Endometrium (tissue), 2 donors: ENCODE measurements around the gene SLC17A9.

Experiments
- FAIRE-seq: peaks from 2 replicates; lab custom pipeline; 2012; peaks lifted over from hg19 to GRCh38; lab: Jason Lieb, UNC
- donor health status: control.
- donor health status: control.

Gene SLC17A9

GRCh38 chr20:63003546-63003945 lies 51.0 kb downstream of the SLC17A9 start:
- no peak for FAIRE-seq

DNA sequence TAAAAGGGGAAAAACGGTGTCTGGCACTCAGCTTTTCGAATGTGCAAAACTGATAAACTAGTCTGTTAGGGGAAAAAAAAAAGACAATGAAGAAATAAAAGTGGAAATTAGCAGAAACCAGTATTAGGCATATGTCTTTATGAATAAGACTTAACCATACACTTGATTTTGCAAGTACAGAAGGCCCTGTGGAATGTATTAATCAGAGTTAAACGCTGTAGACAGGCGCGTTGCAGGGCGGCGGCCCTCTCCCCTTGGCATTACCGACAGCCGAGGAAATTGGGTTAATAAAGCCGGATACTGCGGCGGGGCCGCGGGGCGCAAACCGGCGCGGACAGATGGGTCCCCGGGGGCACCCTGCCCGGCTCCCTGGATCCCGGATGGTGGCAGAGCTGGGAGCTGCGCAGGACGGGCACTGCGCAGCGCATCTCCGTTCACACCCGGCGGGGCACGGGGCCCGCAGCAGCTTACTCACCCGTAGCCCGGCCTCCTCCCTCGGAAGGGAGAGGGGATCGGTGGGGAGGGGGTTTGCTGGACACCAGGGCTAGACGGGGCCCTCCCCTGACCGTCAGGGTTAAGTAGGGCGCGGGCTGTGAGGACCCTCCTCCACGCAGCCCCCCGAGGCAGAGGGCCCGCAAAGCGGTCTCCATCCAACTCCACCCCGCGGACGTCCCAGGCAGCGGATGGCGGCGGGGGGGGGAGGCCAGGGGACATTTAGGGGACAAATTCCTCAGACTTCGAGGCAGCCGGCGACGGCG lies 52.3 kb downstream of the SLC17A9 start:
- FAIRE-seq, result no peak

DNA sequence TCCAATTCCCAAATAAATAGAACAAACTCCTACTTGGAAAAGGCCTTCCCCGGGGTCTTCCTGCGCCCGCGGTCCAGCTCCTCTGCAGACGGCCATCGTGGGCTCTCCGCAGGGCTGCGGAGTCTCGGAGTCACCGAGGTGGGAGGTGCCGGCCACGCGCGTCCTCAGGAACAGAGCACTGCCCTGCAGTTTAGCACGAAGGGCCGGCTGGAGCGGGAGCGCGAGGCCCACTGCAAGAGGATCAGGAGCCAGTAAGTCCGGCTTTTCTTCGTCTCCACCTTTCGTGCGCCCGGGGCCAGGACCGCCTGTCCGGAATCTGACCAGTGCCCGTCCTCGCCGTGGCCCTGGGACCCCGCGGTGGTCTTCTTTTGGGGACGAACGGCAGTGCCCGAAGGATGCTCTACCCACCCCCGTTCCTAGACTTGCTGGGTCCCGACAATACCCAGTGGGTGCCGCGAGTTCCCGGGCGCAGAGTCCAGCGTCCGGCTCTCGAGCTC lies 52.9 kb downstream of the SLC17A9 start:
- no peak for FAIRE-seq

DNA sequence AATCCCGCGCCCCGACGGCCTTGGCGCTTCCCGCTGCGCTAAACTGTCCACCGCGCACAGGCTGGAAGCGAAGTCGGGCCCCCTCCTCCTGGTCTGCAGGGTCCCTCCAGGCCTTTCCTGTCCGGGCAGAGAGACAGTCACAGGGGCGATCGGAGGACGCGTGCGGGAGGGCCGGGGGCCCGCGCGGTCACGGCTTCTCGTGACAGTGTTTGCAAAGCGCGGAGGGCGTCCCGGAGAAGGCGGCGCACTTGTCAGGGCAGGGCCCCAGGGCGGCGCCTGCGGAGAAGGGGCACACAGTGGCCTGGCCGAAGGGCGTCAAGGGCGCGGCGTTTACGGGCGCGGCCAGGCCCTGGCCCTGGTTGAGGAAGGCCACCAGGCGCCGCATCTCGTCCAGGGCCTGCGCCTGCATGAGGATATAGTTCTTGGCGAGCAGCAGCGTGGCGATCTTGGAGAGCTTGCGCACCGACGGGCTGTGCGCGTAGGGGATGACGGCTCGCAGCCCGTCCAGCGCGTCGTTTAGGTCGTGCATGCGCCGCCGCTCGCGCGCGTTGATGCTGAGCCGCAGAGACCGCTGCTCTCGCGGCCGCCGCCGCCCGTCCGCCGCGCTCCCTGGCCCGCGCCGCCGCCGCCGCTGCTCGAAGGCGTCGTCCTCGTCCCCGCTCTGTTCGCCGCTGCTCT lies 53.5 kb downstream of the SLC17A9 start:
- no peak for FAIRE-seq

DNA sequence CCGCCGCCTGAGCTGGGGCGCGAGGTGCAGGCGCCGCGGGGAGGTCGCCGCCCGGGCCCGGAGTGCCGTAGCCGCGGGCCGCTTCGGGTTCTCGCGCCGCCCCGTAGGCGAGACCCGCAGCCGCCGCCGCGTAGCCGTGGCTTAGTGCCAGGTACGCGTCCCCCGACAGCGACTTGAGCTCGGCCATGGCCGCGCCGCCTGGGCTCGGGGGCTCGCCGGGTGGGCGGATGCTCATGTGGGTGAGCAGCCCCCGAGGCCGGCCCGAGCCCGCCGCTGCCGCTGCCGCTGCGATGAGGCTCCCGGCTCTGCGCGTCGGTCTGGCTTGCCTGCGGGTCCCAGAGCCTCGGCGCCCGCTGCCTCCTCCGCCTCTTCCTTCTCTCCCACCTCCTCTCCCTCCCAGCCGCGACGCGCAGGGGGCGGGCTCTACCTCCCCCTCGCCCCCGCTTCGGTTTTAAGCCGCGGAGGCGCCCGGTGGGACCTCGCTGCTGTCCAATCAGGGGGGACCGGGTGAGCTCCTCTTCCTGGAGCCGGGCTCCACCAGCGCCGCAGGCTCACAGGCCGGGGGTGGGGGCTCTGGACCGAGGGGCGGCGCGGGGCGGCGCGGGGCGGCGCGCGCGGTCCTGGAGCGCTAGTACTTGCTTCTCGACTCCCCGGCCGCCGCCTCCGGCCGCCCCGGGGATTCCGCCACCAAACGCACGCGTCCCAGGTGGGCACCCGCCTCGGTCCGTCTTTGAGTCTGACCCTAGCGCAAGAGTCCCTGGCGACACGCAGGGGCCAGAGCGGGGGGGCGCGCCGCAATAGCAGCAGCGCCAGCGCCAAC lies 54.2 kb downstream of the SLC17A9 start, which contains the start of gene BHLHE23:
TSS of gene BHLHE23 (minus strand) at position 425 of the 820 bp plus-strand sequence. CDS start at position 235, 190 bp downstream.
- no peak for FAIRE-seq

GRCh38 chr20:63007360-63007645 lies 54.8 kb downstream of the SLC17A9 start:
- no peak for FAIRE-seq

DNA sequence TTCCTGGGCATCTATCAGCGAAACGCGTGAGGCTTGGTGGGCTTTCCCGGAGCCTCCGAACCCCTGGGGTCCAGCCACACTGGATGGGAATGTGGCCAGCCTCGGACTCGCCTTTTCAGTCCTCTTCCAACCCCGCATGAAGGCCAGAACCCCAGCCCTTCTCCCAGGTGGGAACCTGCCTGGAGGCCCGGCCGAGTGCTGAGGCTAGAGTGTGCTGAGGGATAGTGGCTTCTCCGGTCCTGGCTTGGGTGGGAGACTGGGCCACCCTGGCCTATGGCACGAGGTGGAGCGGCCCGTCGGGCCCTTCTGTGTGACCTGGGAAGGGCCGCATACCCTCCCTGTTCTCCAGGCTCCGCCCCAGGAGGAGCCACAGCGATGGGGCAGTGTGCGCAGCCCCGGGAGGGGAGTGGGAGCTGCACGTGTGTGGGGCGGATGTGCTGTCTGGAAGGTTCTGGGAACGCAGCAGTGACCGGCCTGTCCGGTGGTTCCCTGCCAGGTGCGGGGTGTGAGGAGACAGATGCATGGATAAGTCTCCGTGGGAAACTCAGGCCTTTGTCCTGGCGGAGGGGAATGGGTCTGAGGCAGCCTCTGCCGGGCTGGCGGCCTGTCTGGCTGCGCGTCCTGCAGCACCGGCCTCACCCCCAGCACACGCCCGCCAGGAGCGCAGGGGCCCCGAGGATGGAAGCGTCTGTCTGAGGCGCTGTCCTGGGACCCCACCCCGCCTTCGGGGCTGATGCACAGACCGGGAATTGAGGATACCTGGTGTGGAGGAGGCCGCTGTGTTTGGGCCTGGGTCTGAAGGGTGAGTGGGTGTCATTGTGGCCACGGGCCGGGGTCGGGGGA lies 55.4 kb downstream of the SLC17A9 start:
- FAIRE-seq, result no peak

- FAIRE-seq, result no peak
Observed at GRCh38 chr20:63008541-63009044, 56.1 kb downstream of the SLC17A9 start.

- no peak for FAIRE-seq
Observed at GRCh38 chr20:63009045-63009961, 56.8 kb downstream of the SLC17A9 start.

DNA sequence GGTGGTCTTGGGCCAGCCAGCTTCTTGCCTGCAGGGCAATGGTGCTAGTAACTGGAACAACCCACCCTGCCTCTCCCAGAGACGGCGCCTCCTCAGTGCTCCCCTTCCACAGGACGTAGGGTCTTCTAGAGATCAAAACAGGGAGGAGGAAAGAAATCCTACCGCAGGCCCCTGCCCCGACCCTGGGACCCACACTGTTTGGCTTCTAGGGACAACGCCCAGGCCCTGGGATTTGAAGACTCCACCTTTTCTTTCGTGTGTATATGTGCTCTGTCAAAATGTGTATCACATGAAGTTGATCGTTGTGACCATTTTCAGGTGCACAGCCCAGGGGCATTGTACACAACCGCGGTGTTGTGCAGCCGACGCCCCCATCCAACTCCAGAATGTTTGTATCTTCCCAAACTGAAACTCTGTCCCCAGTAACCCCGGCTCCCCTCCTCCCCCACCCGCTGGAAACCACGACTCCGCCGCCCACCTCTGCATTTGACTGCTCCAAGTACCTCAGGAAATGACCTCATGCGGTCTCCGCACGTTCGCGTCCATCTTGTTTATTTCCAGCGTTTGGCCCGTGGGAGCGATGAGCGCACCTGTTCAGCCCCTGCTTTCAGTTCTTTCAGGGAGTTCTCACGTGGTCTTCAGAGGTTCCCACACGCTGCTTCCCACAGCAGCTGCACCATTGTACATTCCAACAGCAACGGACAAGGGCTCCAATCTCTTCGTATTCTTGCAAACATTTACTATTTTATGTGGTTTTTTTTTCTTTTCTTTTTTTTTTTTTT lies 57.7 kb downstream of the SLC17A9 start:
- no peak for FAIRE-seq

DNA sequence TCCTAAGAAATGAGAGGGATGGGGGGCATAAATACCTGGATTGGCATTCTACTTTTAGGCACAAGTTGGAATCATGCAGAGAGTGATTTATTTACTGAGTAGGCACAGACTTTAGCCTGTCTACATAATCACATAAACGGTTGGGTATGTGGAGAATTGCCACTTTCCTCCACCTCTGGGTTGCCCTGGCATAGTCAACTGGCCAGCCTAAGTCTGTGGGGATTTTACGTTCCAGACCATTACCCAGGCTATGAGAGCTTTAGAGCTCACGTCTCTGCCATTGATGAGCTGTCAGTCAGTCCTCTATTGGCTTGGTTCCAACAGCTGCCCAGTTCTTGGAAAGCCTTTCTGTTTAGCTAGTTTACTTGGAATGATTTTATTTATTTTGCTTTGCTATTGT lies 59.3 kb downstream of the SLC17A9 start:
- no peak for FAIRE-seq

DNA sequence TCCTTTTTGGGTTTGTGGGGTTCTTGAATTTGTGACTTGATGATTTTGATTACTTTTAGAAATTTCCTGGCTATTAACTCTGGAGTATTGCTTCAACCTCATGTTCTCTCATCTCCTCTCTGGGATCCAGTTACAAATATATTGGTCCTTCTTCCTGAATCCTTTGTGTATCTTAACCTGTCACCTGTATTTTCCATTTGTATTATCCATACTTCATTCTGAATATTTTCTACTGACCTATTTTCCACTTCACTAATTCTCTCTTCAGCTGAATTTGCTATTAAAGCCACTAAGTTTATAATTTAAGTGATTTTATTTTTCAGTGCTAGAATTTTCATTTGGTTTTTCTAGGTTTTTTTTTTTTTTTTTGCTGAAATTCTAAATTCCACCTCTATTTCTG lies 60.7 kb downstream of the SLC17A9 start:
- FAIRE-seq, result no peak

- FAIRE-seq, result no peak
Observed at GRCh38 chr20:63014287-63014686, 61.8 kb downstream of the SLC17A9 start.

DNA sequence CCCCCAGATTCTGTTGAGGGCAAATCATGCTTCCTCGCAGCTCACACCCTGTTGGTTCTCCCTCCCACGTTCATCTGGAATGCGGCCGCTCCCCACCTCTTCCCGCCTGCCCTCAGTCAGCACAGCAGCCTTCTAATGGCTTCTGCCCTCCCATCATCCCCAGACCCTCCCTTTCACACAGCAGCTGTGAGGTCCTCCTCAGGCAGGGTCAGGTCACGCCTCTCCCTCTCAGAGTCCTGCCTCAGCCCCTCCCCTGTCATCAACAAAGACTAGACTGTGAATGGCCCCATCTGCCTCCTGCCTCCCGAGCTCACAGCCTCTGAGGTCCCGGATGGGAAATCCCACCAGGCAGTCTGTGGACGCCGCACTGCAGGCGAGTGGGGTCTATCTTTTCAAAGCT lies 62.2 kb downstream of the SLC17A9 start:
- FAIRE-seq, result no peak

DNA sequence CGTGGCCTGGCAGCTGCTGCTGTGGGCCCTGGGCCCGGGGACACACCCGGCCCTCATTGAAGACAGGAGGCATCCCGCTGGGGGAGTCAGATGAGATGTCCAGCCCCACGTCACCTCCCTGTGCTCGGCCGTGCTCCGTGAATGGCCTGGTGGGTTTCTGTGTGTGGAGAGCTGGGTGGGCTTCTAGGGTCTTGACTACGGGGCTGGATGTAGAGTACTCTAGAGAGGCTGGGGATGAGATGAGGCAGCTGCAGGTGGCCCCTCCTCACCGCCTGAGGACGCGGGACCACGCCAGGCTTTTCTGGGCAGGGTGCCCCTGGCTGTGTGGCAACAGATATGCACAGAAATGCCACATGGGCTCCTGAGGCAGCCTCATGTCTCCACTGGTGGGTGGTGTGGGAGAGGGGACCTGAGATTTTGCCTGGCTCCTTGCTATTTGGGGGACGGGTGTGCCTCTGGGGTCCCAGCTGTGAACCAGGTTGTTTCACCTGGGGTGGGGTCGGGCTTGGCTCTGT lies 62.7 kb downstream of the SLC17A9 start:
- no peak for FAIRE-seq

DNA sequence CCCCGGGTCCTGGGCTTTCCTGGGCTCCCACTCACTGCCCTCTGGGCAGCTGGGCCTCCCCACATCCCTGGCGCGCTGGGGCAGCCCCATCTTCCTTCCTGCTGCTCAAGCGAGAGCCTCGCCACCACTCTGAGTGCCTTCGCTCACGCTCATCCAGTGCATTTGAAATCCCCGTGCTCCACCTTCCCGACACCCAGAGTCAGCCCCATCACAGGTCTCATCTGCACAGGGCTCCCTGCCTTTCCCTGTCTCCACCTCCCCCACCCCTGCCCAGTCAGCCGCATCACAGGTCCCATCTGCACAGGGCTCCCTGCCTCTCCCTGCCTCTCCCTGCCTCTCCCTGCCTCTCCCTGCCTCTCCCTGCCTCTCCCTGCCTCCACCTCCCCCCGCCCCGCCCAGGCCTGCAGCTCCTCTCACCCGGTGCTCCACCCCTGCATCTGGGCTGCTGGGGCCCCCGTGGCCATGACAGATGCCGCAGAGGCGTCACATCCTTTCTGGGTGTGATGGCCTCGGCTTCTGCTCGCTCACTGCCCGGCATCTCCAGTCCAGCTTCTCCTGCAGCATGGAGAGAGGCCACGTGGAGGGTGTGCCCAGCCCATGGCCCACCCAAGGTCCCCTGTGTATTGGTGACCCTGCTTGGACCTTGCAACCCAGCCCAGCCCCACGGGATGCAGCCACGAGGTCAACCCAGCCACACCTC lies 63.3 kb downstream of the SLC17A9 start:
- no peak for FAIRE-seq

- FAIRE-seq, result no peak
Observed at GRCh38 chr20:63016514-63017075, 64.1 kb downstream of the SLC17A9 start.

GRCh38 chr20:63017076-63017825 lies 64.7 kb downstream of the SLC17A9 start:
- FAIRE-seq, result no peak
